ENCODE measurements around the gene TTC24.

DNA sequence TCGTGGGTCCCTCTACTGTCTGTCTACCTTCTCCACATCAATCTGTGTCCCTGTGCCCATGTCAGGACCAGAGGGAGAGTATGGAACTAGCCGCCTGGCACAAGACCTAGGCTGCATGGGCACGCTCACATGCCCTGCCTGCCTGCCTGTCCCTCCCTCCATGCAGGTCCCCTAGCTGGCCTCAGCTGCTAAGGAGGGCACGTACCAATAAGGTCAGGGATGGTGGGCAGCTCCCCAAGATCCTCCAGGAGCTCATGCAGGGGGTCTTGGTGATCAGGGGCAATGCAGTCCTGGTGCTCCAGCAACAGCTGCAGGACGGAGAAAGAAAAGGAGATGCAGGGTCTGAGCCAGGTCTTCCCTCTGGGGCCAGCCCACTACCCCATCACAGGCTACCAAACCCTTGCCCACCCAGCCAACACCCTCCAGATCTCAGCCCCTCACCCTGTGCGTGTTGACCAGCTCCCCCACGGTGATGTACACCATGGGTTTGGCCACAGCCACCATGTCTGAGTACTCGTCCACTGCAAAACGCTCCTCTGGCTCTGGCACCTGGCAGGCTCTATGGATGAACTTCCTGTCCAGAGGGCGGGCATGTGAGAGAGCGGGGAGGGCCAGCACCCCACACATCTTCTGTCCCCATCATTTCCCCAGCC is 45.8 kb upstream of the TTC24 start:
- no peak for TF ChIP-seq EZH2phosphoT487 (IDR thresholded peaks at IDR 0.05; ENCODE audit: borderline replicate concordance, low read length)
- no peak for TF ChIP-seq CTCF (IDR thresholded peaks at IDR 0.05; ENCODE audit: low read depth, low read length, poor library complexity, severe bottlenecking)

Measured in DOHH2 (cell line).